Testis (tissue), 2 donors: ENCODE data around the gene RAMP1.

Source experiments
- CTCF ChIP-seq, 3 experiments: fragments of 450-650 bp in 2 of 3; fragments of 200-600 bp in 1 of 3; sonication (generic) in 1 of 3; IDR thresholded peaks; one replicate each; pipeline ENCODE4 v1.5.1; 2016 to 2019; ENCODE audit warnings: antibody characterized with exemption in 3 of 3, mild to moderate bottlenecking in 2 of 3, moderate library complexity in 1 of 3
- POLR2A ChIP-seq: fragments of 450-650 bp; IDR thresholded peaks from one replicate; pipeline ENCODE4 v1.6.1; 2017; ENCODE audit warnings: antibody characterized with exemption, mild to moderate bottlenecking, moderate library complexity

DNA sequence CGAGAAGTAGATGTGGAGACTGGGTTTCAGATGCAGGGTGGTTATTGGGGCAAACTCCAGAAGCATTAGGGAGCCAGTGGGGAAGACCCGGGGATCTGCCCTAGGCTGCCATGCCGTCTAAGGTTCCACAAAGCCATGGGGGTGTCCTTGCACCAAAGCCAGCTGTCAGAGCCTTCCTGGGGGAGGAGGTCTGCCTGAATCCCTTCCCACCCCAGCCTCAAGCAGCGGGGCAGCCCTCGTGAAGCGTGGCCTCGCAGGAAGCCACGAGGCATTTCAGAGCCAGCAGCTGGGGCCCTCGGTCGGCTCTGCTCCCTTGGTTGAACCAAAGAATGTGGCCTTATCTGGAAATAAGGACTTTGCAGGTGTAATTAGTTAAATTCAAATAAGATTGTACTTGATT, 56.2 kb downstream of the RAMP1 start:
- no peak for TF ChIP-seq CTCF (IDR thresholded peaks at IDR 0.05)
- no peak for TF ChIP-seq POLR2A
